ENCODE measurements around the gene RBM33.

Gene RBM33

GRCh38 chr7:155775691-155776090 lies 131.2 kb downstream of the RBM33 start:
- no peak for DNase-seq

DNA sequence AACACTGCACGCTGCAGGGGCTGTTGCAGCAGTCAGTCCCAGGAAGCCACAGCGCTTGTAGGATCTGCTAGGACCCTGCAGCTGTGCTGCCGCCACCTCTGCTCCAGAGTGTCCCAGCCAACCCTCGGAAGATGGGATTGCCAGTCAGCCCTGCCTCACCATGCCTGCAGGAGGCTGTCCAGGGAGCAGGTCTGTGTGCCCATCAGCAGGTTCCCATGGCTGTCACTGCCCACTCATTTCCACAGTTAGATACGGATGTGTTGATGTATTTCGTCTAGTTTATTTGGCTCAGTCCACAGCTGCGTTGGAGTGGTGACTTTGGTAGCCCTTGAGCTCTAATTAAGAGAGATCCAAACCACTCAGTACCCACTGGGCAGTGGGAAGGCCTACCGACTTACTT lies 132.1 kb downstream of the RBM33 start:
- DNase-seq = no peak

DNA sequence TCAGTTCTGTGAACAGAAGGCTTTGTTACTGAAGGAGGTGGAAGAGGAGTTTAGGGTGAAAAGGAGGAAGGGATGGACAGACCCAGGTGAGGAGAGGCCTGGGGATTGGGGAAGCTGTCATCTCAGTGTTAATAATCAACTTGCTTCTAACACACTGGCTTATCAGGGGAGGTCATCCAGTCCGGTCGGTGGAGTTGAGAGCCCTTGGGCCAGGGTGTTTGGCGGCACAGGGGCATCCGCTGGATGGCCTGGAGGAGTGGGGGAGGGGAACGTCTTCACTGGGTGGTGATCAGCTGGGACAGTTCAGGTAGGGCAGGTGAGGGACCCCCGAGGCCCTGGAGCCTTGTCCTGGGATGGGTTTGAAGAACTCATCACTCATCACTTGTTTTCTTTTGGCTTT lies 133.9 kb downstream of the RBM33 start:
- DNase-seq = no peak

GRCh38 chr7:155780884-155781283 lies 136.4 kb downstream of the RBM33 start:
- no peak for DNase-seq

DNA sequence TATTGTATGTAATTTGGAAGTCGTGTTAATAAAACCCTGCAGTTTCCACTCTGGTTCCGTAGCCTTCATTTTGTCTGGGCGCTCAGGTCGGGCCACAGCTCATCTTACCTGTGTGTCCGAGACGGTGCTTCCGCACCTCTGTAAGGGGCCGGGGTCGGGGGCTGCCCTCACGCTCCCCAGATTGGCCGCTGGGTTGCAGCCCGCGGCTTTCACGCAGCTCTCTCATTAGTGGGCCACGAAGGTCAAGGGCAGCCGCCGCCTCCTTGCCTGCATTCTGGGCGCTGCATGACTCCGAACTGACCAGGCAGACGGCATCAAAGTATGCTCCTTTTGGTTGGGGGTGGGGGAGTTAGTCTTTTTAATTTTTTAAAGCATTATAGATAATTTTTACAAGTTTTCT lies 137.0 kb downstream of the RBM33 start:
- DNase-seq = no peak

- no peak for DNase-seq
Observed at GRCh38 chr7:155782466-155782865, 138.0 kb downstream of the RBM33 start.

- no peak for DNase-seq
Observed at GRCh38 chr7:155785536-155785935, 141.1 kb downstream of the RBM33 start.

DNA sequence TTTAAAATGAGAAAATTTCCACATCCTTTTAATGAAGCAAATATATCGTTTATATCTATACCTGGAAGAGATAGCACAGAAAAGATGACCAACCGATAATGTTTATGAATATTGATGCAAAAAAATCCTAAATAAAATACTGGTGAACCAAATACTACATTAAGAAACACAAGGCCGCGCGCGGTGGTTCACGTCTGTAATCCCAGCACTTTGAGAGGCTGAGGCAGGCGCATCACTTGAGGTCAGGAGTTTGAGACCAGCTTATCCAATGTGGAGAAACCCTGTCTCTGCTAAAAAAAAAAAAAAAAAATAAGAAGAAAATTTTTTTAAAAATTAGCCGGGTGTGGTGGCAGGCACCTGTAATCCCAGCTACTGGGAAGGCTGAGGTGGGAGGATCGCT lies 142.0 kb downstream of the RBM33 start:
- no peak for DNase-seq

DNA sequence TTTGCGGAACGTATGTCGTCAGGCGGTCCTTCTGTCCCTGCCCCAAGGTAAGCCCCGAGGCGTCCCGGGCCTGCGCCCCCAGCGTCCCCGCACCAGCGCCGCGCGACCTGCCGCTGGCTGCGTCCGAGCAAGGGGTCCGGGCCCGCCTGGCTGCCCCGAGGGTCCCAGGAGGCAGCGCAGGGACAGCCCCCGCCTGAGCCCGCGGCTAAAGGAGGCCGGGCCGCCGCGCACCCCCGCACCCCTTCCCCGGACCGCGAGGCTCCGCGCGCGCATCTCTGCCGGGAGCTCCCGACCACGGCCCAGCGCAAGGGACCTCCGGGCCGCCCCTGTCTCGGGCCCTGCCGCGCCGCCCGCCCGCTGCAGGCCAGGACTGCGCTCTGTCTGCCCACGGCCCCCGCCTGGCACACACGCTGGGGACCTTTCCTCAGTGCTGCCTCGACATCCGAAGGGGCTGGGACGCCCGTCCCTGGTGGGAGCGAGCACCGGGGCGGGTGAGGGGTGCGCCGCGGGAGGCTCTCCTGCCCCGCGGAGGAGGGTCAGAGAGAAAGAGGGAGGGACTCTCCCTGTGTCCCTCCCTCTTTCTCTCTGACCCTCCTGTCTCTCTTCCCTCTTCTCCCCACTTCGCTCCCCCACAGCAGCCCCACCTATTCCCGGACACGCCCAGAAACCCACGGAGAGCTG lies 142.8 kb downstream of the RBM33 start:
- no peak for DNase-seq

GRCh38 chr7:155788616-155789000 lies 144.1 kb downstream of the RBM33 start:
- DNase-seq = no peak

- DNase-seq = no peak
Observed at GRCh38 chr7:155789001-155789725, 144.7 kb downstream of the RBM33 start.

DNA sequence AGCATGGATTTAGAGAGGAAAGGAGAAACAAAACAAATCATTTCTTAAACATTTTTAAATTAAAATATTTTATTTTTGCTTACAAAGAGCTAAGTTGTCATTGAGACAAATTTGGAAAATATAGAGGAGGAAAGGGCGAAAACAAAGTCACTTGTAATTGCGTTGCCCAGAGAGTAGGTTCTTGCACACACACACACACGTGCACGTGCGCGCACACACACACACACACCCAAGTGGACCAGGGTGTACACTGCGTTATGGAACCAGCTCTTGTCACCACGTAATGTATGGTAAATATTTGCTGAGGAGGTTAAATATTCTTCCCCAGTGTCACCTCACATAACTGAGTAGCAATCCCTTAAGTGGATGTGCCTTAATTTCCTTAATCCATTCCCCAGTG lies 146.2 kb downstream of the RBM33 start:
- no peak for DNase-seq

DNA sequence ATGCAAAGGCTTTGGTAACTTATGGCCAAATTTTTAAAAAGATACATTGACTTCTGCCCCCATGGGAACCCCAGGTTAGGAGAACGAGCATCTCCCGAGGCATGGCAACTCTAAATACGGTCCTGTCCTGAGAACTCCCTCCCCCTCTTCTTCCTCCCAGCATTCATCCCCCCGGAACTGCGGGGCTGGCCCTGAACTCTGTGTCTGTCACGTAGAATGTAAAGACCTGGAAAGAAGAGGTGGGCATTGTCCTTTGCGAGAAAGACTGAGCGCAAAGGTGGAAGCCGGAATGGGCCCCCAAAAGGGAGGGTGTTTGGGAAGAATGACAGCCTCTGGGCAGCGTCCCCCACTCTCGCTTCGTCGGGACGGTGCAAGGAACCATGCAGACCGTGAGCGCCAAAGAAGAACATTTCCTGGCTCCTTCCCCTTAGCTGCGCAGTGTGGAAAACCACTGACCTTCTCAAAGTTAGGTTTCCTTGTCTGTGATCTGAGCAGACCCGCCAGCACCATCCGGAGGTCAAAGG lies 146.8 kb downstream of the RBM33 start:
- DNase-seq = no peak

DNA sequence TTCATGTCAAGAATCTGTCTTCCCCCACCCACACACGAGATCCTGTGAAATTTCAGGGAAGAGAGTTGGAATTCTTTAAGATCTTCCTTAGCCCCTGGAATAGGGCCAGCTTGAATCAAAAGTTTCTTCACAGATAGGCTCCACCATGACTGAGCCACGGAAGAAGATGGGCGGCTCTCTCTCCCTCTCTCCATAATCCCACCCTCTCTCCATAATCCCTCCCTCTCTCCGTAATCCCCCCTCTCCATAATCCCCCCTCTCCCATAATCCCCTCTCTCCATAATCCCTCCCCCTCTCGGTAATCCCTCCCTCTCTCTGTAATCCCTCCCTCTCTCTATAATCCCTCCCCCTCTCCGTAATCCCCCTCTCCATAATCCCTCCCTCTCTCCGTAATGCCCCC lies 147.4 kb downstream of the RBM33 start:
- no peak for DNase-seq

- DNase-seq = no peak
Observed at GRCh38 chr7:155792315-155792960, 148.0 kb downstream of the RBM33 start.

DNA sequence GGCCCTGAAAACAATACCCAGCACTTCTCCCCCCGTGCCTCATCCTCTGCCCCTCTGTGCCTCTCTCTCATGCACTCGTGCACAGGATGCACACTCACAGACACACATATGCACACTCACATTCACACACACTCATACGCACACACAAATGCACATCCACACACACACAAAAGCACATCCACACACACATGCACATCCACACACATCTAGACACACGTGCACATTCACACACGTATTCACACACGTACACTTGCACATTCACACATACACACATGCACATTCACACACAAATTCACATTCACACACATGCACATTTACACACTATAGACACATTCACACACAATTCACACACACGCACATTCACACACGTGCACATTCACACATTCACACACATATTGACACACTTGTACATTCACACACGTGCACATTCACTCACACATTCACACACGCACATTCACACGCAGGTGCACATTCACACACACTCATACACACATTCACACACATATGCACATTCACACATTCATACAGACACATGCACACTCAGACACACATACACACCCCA lies 148.6 kb downstream of the RBM33 start:
- DNase-seq = no peak

DNA sequence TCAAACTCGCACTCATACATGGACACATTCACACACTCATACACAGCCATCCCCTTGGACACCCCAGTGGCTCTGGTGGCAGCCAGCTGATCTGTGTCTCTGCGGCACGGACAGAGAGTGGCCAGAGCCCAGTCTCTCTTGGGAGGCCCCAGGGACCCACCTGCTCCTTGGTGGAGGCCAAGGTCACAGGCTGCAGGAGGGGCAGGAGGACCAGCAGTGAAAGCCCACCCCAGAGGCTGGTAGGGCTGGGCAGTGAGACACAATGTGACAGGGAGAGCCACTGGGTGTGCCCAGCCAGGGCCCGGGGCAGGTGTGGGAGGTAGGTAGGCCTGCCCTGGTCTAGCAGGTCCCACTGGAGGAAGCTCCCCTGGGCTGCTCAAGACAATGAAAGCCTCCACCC lies 149.3 kb downstream of the RBM33 start:
- no peak for DNase-seq

GRCh38 chr7:155794196-155794595 lies 149.7 kb downstream of the RBM33 start:
- no peak for DNase-seq

DNA sequence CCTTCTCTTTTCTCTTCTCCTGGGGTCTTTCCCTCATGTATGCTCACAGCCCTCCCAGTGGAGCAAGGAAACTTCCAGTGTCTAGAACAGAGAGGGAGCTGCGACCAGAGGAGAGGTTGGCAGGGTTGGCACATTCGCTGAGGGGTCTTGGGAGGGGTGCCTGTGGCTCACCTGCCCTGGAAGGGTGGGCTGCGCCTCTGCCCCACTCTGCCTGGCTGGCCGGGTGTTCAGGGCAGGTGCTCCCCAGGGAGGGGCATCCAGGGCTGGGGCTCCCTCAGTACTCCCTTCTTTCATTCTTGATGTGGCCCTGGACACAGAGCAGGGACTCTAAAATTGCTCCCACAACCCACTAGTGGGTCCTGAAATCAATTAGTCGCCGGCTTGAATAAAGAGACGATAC lies 150.9 kb downstream of the RBM33 start:
- DNase-seq = no peak

- no peak for DNase-seq
Observed at GRCh38 chr7:155795951-155796350, 151.5 kb downstream of the RBM33 start.

- peak in 5 of 6 experiments; percentile 38 to 61 (median 44) for DNase-seq
Observed at GRCh38 chr7:155796381-155797261, 152.2 kb downstream of the RBM33 start.
